MM.1S (cell line): Measurements from ENCODE around the gene NONO.

Experiments
- DNase-seq: peaks from one replicate; pipeline ENCODE4 v3.0.0-alpha.2; 2015
- H2AFZ ChIP-seq: fragments of 300-600 bp; sonication (generic); 2 replicates; pipeline ENCODE4 v1.6.0; 2016; ENCODE audit warnings: antibody characterized with exemption, low read length
- H3F3A ChIP-seq: fragments of 300-600 bp; sonication (generic); 2 replicates; pipeline ENCODE4 v1.6.1; 2016; ENCODE audit warnings: mild to moderate bottlenecking, antibody characterized with exemption, low read length, moderate library complexity, mixed read lengths; ENCODE audit not compliant: insufficient read depth
- H3K27ac ChIP-seq: fragments of 300-600 bp; sonication (generic); 2 replicates; pipeline ENCODE4 v1.5.1; 2016; ENCODE audit warnings: mild to moderate bottlenecking, low read length
- H3K27me3 ChIP-seq: fragments of 300-600 bp; sonication (generic); replicated peaks from 2 replicates; pipeline ENCODE4 v1.6.0; 2016; ENCODE audit warnings: low read length; ENCODE audit not compliant: insufficient read depth
- H3K36me3 ChIP-seq: fragments of 300-600 bp; sonication (generic); replicated peaks from 2 replicates; pipeline ENCODE4 v1.6.1; 2016; ENCODE audit warnings: mild to moderate bottlenecking, low read length, mixed read lengths; ENCODE audit not compliant: insufficient read depth
- H3K4me1 ChIP-seq: fragments of 300-600 bp; sonication (generic); 2 replicates; pipeline ENCODE4 v1.6.1; 2016; ENCODE audit warnings: low read length, mixed read lengths
- H3K4me2 ChIP-seq: fragments of 300-600 bp; sonication (generic); 2 replicates; pipeline ENCODE4 v1.6.0; 2016; ENCODE audit warnings: low read depth, low read length
- H3K4me3 ChIP-seq: fragments of 300-600 bp; sonication (generic); 2 replicates; pipeline ENCODE4 v1.5.1; 2016; ENCODE audit warnings: low read length, mixed read lengths
- H3K79me2 ChIP-seq: fragments of 300-600 bp; sonication (generic); 2 replicates; pipeline ENCODE4 v1.6.1; 2016; ENCODE audit warnings: mixed run types, low read length, mixed read lengths
- H3K9ac ChIP-seq: fragments of 300-600 bp; sonication (generic); 2 replicates; pipeline ENCODE4 v1.6.1; 2016; ENCODE audit warnings: low read length, mixed read lengths
- H3K9me2 ChIP-seq: fragments of 300-600 bp; sonication (generic); replicated peaks from 2 replicates; pipeline ENCODE4 v1.6.1; 2016; ENCODE audit warnings: mild to moderate bottlenecking, low read length, mixed read lengths; ENCODE audit not compliant: insufficient read depth
- H3K9me3 ChIP-seq: fragments of 300-600 bp; sonication (generic); replicated peaks from 2 replicates; pipeline ENCODE4 v1.6.1; 2016; ENCODE audit warnings: mild to moderate bottlenecking, low read length, mixed read lengths; ENCODE audit not compliant: insufficient read depth
- H4K20me1 ChIP-seq: fragments of 300-600 bp; sonication (generic); 2 replicates; pipeline ENCODE4 v1.6.1; 2016; ENCODE audit warnings: mild to moderate bottlenecking, low read length, moderate library complexity, mixed read lengths; ENCODE audit not compliant: insufficient read depth
- CTCF ChIP-seq: fragments of 300-600 bp; sonication (generic); IDR thresholded peaks from 2 replicates; pipeline ENCODE4 v1.5.1; 2016; ENCODE audit warnings: antibody characterized with exemption, low read length, mixed read lengths
- EZH2 ChIP-seq: fragments of 300-600 bp; sonication (generic); optimal IDR thresholded peaks from 2 replicates; pipeline ENCODE3; 2017; ENCODE audit warnings: low read depth, mild to moderate bottlenecking, antibody characterized with exemption, low read length, mixed read lengths
- EZH2phosphoT487 ChIP-seq: fragments of 300-600 bp; sonication (generic); IDR thresholded peaks from 2 replicates; pipeline ENCODE4 v1.6.1; 2018; ENCODE audit warnings: antibody characterized with exemption, low read length

The NONO gene

DNA sequence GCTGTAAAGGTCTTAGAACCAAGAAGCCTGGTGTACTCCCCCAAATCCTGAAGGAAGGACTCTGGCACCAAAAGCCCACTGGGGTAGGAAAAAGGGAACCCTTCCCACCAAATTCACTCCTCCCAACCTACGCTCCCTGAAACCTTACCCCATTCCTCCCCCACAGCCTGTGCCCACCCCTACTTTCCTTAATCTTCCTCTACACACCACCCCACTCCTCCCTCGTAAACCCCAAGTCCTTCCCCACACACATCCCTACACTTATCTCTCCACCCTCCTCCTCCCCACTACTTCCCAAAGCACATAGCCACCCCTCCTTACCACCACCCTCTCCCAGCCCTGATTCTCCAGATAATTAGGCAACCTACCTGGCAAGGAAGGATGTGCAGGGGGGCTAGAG, 31.2 kb upstream of the NONO start:
- H3K79me2 ChIP-seq = peaks cover 7% of the 10 kb centered on the region; the same call in 1 of the 2 replicates
- H3K9ac ChIP-seq = no peak overlapping the region
- no peaks in the 10 kb centered on the region for H3F3A ChIP-seq
- no peaks in the 10 kb centered on the region for H3K4me1 ChIP-seq
- no peak overlapping the region for H3K27ac ChIP-seq
- no peaks in the 10 kb centered on the region for H4K20me1 ChIP-seq
- H2AFZ ChIP-seq = no peak overlapping the region
- no peak overlapping the region for H3K4me3 ChIP-seq
- H3K27me3 ChIP-seq = no peaks in the 10 kb centered on the region
- H3K9me2 ChIP-seq = no peaks in the 10 kb centered on the region
- H3K36me3 ChIP-seq = no peaks in the 10 kb centered on the region
- no peaks in the 10 kb centered on the region for H3K9me3 ChIP-seq
- no peak for DNase-seq
- H3K4me2 ChIP-seq = peak overlapping the region; percentile 57; the same call in 1 of the 2 replicates
- TF ChIP-seq CTCF = no peak
- TF ChIP-seq EZH2 = no peak
- no peak for TF ChIP-seq EZH2phosphoT487

- Histone ChIP-seq H3K27me3 (no peaks in the 10 kb centered on the region), H4K20me1 (no peaks in the 10 kb centered on the region), H3K36me3 (no peaks in the 10 kb centered on the region), H3K27ac (no peak overlapping the region), H3K9ac (peak overlapping the region; percentile 84), H3K9me3 (no peaks in the 10 kb centered on the region), H3K79me2 (peaks cover 7% of the 10 kb centered on the region; the same call in 1 of the 2 replicates), H3K4me3 (peak overlapping the region; percentile 92), H3K9me2 (no peaks in the 10 kb centered on the region), H3K4me2 (peak overlapping the region; percentile 57), H2AFZ (peak overlapping the region; percentile 81; the same call in 1 of the 2 replicates), H3K4me1 (no peaks in the 10 kb centered on the region), H3F3A (no peaks in the 10 kb centered on the region)
- TF ChIP-seq EZH2phosphoT487 = no peak
- peak; percentile 45 for TF ChIP-seq CTCF
- peak; percentile 38 for DNase-seq
Observed at GRCh38 chrX:71253253-71254091, 30.0 kb upstream of the NONO start.

GRCh38 chrX:71254092-71254963, 29.1 kb upstream of the NONO start, which contains the start of gene ZMYM3:
Gene ZMYM3, minus strand, starts transcription at chrX:71254140. Its CDS starts 885 bp downstream, at chrX:71253255.
- no peaks in the 10 kb centered on the region for H3K4me1 ChIP-seq
- H3K79me2 ChIP-seq = peaks cover 7% of the 10 kb centered on the region; the same call in 1 of the 2 replicates
- H4K20me1 ChIP-seq = no peaks in the 10 kb centered on the region
- DNase-seq = peak; percentile 83
- H3K9me2 ChIP-seq = no peaks in the 10 kb centered on the region
- peak within 1 kb of the TSS; percentile 81 for H2AFZ ChIP-seq
- peak within 1 kb of the TSS; percentile 92 for H3K4me3 ChIP-seq
- no peak for TF ChIP-seq CTCF
- H3K27me3 ChIP-seq = no peaks in the 10 kb centered on the region
- H3K36me3 ChIP-seq = no peaks in the 10 kb centered on the region
- H3F3A ChIP-seq = no peaks in the 10 kb centered on the region
- peak within 1 kb of the TSS; percentile 84 for H3K9ac ChIP-seq
- H3K27ac ChIP-seq = peak within 1 kb of the TSS; percentile 31; the same call in 1 of the 2 replicates
- peak within 1 kb of the TSS; percentile 88 for H3K4me2 ChIP-seq
- H3K9me3 ChIP-seq = no peaks in the 10 kb centered on the region
